HG02588 (cell line): Measurements from ENCODE around the gene LHFPL3.
"Not testable (repeated sequence)": the region's sequence is repeated elsewhere in the genome, so short reads cannot be mapped to it uniquely, and the experiment has no call there.

Experiments used
- ATAC-seq: cut with Tn5 transposase; IDR thresholded peaks from one replicate; pipeline ENCODE4 v1.9.1; 2021; ENCODE audit warnings: mild to moderate bottlenecking, moderate library complexity; ENCODE audit not compliant: unreplicated experiment

LHFPL3 gene

DNA sequence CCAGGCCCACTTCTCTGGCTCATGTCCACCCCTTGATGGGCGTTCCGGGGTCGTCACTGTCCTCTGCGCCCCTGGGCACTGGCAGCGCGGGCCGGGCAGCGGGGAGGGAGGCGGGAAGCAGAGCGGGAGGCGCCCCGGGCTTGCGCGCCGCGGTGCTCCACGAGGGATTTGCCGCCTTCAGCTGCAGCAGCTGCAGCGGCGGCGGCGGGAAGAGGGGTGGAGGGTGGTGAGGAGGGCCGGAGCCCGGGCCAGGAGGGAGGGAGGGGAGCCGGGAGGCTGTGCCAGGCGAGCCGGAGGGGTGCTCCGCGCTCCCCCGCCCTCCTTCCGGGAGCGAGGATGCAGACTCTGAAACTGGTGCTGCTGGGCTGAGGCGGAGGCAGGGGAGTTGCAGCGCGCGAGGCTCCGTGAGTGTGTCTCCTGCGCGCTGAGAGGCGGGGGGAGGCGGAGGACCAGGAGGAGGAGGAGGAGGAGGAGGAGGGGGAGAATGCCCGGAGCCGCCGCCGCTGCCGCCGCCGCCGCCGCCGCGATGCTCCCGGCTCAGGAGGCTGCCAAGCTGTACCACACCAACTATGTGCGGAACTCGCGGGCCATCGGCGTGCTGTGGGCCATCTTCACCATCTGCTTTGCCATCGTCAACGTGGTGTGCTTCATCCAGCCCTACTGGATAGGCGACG, at the start of gene LHFPL3:
Gene LHFPL3, plus strand, starts transcription at position 308 of the 674 bp plus-strand sequence.
- no peak for ATAC-seq

DNA sequence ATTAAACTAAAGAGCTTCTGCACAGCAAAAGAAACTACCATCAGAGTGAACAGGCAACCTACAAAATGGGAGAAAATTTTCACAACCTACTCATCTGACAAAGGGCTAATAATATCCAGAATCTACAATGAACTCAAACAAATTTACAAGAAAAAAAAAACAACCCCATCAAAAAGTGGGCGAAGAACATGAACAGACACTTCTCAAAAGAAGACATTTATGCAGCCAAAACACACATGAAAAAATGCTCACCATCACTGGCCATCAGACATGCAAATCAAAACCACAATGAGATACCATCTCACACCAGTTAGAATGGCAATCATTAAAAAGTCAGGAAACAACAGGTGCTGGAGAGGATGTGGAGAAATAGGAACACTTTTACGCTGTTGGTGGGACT, 46.7 kb upstream of the LHFPL3 start:
- ATAC-seq, result not testable (repeated sequence)

DNA sequence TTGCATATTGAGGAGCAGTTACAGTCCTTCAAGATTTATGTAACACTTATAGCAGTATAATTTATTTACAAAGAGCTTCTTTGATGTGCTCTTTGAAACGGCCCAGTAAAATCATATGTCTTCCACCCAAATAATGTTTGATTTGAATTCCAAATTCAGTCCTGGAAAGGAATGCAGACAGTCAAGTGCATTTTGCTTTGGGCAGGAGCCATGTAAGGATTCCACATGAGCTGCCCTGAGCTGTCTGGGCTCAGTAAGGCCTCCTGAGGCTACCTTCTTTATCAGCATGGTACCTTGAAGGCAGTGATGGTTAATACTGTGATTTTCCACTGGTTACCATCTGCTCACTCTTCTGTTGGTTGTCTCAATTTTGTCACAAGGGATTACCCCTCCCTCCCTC, 41.6 kb upstream of the LHFPL3 start:
- ATAC-seq, result no peak

DNA sequence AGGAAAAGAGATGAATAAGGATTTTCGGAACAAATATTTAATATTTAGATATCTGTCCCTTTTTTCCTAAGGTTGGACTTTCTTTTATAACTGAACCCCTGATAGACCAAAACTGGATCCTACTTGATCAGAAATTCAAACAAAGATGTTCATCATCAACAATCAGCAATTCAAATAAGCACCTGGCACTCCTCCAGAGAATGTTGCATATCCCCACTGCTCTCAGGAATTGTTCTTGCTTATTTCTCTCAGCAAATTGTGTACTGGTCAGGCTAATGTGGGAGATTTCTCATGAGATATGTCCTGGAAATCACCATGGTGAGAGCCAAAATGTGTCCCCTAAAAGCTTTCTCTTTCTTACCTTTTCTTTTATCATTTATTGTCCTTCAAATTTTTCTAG, 40.3 kb upstream of the LHFPL3 start:
- no peak for ATAC-seq

DNA sequence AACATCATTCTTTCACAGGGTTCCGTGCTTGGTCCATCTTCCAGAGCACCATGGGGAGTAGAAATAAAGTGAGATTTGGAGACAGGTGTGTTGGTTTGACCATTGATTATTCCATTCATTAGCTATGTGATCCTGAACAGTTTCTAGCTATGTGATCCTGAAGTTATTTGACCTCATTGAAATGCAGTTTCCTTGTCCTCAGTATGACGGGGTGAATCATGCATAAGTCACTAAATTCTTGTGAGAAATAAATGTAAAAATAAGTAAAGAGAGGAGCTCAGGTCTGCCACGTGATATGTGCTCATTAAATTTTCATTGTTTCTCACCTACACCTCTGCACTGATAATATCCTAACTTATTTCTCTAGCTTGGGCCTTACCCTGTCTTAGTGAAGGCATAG, 34.1 kb upstream of the LHFPL3 start:
- no peak for ATAC-seq

DNA sequence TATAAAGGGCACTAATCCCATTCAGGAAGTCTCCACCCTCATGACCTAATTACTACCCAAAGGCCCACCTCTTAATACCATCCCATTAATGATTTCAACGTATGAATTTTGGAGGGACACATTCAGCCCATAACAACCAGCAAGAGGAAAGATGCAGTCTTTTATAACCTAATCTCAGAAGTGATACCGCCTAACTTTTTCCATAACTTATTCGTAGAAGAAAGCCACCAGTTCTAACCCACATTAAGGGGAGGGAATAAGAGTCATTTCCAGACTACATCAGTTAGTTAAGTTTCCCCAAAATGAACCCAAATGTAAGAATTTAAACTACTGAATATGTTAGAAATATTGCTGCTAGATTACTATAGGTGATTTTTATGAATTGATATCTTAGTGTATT, 32.1 kb upstream of the LHFPL3 start:
- ATAC-seq, result no peak

DNA sequence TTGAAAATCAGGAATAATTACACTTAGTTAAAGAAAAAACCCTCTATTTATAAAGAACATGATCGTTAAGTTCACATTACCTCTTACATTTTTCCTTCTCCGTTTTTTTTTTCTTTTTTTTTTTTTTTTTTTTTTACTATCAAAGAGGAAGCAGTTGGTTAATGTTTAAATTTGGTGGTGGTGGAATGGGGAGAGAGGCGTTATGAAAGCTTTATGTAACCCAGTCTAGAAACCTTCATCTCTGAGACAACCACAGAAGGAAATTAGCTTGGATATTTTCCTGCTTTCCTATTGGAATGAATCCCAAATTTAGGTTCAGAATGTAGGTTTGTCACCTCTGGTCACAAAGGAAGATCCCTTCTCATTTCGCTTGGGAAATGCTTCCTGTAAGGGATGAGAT, 31.5 kb upstream of the LHFPL3 start:
- no peak for ATAC-seq

DNA sequence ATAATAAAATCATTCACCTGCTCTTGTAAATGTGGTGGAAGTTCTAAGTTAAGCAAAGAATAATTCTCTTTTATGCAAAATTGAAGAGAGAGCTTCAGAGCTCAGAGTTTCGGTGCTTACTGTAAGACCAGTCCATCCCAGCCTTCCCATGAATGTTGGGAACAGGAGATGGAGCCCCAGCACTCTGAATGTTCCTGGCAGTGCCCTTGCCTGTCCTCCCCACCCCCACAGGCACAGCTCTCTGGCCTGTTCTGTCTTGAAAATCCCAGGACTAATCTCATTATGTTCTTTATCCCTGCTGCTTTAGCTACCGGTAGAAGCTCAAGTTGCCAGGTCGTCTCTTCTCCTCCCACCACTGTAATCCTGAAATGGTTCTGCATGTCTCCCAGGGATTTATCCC, 29.1 kb upstream of the LHFPL3 start:
- ATAC-seq, result no peak

DNA sequence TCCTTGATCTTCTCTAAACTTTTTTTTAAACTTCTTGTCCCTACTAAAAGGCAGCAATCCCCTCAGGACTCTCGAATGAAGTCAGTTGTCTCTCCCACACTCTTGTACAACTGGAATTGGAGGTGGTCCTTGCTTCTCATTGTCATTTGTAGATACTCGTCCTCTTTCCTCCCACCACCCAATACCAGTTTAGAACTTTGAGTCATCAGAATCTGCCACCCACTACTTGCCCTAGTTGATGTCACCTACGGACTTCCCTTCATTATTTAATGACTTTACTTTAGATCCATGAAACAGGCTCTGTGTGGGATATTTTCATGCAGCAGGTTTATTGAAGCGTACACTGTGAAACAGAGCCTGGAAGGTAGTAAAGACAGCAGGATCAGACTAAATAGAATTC, 28.6 kb upstream of the LHFPL3 start:
- ATAC-seq, result no peak

DNA sequence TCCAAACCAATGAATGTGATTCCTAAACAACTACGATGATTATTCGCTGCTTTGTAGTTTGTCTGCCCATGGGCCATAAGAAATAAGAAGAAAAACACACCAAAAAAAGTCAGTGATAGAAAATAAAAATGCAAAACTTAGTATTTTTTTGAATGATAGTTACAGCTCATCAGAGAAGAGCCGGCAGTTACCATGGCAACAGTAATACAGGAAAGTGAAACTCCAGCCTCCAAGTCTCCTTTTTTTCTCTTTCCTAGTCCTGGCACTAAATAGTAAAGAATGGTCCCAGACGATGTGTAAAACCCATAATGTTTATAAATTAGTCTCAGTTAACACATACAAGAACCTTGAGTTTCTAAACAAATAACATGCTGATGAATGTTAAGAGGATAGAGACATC, 21.6 kb upstream of the LHFPL3 start:
- no peak for ATAC-seq

DNA sequence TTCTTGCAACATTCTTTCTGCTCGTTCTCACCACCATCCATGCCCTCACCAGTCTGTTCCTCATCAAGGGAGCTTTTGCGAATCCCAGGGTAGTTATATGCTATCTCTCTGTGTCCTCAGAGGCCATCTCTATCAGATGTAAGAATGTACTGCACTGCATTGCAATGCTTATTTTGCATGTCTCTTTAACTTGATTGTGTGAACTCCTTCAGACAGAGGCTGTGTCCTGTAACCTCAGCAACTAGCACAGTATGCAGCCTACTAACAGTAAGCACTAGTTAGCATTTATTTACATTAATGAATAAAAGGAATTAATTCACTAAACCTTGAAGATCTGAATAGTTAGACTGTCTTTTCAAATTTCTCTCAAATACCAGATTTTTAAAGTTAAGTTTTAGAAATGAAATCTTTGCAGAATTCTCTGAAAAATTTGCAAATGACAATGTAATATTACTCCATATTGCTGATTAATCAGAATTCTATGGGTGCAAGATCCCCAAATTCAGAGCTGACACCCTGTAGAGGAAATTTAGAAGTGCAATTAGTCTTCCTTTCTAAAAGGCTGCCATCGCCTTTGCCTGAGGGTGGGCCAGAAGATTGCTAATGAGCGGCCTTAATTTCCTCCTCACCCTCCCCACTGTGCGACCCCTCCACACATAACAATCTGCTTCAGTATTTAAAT, 10.3 kb upstream of the LHFPL3 start:
- no peak for ATAC-seq

DNA sequence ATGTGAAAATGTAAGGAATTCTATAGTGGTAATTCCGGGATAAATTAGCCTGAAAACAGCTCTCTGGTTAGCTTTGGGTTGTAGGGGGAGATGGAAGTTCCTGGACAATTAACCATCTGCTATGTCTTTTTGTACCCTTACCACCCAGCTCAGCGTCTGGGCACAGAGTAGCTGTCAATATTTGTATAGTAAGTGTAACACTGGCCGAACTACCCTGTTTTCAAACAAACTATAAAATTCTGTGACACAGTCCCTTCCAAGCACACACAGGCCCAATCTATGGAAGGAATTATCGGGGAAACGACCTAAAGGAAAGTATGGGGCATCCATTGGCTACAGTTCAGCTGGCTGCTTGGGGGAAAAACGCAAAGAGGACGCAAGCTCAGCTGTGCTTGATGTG, 869 bp upstream of the LHFPL3 start:
- ATAC-seq, result no peak

DNA sequence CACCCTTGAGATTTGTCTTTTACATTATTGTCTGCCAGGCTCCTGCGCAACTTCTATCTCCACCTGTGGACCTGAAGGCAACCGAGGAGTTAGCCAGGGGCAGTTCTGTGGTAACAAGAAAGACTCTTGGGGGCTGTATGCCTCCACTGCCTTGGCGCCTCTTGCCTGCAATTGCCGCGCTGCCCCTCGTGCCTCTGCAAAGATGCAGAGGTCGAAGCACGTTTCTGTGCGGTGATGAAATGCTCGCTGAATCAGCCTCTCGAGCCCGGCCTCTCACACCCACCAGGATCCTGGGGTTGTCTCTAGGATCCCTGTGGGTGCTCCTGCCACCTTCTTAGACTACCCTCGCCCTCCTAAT, 486 bp upstream of the LHFPL3 start:
- no peak for ATAC-seq

DNA sequence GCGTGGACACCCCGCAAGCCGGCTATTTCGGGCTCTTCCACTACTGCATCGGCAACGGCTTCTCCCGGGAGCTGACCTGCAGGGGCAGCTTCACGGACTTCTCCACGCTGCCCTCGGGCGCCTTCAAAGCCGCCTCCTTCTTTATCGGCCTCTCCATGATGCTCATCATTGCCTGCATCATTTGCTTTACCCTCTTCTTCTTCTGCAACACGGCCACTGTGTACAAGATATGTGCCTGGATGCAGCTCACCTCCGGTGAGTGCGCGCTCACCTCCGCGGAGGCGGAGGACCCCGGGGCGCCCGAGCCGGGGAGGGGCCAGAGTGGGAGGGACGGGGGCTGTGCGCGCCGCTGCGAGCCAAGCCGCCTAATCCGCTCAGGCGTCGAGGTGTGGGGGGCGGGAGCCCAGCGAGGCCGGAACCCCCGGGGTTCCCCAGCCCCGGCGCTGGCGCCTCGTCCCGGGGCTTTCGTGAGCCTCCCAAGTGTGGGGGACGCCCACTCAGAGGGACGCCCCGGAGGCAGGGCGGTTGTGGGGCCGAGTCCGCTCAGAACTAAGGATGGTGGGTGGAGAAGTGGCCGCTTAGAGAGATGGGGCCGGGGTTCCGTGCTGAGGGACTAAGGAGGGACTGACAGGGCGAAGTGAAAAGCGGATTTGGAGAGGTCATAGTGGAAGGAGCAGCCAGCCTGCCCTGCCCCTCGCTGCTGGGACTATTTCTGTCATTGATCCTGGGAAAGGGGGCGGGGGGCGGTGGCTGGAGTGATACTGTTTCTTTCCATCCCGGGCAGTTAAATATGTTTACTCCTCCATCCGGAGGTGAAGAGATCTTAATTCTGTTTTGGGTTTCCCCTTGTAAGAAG, 795 bp downstream of the LHFPL3 start:
- no peak for ATAC-seq

DNA sequence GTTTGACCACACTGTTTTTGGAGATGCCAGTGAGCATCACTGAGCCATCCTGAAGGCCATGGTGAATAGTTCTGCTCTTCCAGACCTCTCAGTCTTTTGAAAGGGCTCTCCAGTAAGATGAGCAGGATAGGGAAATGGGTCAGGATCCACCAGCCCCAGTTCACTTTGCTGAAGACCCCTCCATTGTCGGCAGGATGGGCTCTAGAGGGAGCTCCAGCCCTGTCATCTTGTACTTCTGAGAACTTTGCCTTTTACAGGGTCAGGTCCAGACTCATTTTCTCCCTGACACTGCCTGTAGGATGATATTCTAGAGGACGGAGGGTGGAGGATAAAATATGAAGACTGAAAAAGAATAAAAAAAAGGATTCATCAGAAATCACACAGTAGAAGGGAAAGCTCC, 13.1 kb downstream of the LHFPL3 start:
- no peak for ATAC-seq

DNA sequence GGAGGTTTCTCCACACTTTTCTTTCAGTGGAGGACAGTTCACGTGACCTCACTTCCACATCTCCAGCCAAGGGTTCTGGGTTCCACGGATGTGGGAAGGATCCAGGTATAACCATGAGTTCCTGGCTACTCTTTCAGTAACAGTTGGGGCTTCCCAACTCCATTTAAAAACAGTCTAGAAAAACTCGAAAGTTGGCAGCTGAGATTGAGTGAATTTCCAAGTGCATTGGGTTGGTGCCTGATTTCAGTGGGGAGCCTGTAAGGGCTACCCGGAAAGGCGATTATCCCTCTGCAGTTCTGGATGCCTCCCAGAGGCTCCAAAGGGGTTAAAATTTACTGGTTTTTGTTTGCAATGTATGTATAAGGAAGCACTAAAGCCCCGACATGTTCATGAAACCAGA, 24.3 kb downstream of the LHFPL3 start:
- no peak for ATAC-seq

DNA sequence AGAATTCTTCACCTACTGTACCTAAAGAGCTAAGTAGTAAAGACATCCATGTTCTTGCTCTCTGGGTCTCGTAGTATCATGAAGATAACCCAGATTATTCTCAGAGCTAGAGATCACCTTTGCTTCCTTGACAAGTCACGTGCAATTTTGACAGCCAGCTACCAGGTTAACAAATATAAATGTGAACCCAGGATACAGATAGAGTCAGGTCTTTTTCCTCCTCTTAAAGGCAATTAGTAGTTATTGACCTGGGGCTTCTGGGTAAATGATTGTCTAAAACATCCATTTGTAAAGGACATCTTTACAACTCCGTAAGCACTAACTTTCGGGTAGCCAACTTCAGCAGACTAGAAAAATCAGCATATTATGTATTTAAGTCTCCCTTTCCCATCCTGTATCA, 28.8 kb downstream of the LHFPL3 start:
- no peak for ATAC-seq

DNA sequence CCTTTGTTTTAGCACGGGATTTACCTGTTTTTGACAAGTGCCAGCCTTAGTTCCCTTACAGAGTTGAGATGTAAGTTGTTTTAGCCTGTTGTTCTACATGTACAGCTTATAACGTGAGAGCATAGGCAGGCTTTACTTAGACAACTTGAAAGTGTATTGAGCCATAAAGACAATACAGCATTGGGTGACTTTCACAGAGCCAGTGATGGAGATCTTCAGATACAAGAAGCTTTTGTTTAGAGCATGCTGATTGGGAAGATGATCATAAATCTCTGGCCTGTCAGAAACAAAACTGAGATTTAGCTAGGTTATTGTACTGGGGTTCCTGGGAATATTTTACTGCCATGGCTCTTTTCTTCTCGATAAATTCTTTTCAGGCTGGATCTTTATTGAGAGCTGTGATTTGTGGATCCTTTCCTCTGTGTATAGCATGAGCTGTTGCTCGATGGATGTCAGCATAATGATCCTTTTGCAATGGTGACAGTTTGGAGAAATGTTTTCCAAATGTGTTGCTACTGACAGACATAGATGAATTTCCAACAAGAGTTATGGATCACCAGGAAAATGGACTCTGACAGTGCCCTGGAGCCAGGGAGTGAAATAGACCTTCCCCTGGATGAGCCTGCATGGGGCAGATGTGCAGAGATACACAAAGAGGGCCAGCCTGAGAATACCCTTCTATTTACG, 30.2 kb downstream of the LHFPL3 start:
- ATAC-seq, result no peak

DNA sequence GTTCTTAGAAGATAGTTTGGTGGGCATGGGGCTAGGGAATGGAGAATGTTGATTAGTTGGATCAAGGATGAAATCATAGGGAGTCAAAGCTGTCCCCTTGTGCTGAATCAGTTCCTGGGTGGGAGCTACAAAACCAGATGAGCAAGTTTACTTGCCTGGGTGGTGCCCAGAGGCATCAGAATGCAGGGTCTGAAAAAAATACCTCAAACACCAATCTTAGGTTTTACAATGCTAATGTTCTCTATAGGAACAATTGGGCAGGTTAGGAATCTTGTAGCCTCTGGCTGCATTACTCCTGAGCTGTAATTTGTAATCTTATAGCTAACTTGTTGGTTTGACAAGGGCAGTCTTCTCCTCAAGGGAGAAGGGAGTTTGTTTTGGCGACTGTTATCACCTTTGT, 34.4 kb downstream of the LHFPL3 start:
- ATAC-seq, result no peak

DNA sequence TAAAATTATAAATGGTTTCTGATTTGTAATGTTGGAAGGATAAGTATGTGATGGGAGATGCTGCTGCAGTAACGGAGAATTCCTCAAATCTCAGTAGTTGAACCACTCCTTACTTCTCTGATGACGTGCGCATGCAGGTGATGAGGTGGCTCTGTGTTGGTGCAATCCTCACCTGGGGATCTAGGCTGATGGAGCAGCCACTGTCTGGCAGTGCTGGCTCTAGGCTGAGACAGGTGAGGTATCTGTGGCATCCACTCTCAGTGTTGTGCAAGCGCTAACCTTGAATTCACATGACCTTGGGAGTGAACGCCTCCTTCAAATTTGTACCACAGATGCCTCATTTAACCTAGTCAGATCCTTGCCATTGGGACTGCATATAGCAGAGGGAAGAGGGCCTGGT, 35.0 kb downstream of the LHFPL3 start:
- ATAC-seq, result no peak

DNA sequence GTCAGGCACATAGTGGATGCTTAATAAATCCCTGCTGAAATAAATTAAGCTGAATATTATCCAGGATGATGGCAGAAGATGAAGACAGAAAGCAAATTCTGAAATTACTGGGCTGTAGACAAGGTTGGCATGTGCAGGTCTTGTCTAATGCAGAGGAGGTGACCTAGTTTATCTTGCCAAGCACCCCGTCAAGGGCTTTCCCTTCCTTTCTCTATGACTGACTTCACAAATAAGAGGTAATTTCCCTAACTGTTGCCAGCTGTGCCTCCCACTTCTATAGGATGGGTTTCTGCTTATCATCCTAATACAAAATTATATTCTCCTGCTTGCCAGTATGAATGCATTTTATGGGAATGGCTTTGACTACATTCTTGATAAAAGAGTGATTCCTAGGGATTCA, 38.0 kb downstream of the LHFPL3 start:
- ATAC-seq, result no peak

DNA sequence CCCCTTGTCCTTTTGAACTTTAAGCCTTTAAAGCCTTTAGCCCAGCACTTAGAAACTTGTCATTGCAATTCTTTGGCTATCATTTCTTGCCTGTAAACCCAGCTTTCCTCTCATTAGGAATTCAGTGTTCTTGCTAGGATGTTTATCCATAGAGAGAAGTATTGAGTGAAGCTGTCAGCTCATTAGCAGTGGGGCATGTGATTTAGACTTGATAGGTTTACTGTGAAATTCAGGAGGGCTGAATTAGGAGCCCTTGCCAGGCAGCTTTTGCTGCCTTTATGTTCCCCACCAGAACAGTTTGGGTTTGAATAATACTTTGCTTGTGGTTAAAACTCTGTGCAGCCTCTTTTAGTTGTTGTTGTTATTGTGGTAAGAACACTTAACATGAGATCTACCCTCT, 39.5 kb downstream of the LHFPL3 start:
- ATAC-seq, result no peak
